Neuron (in vitro differentiated cells): ENCODE data around the gene CCDC142.
"Not testable (repeated sequence)": the region's sequence is repeated elsewhere in the genome, so short reads cannot be mapped to it uniquely, and the experiment has no call there.

Experiments used
- H2AFZ ChIP-seq: one replicate; pipeline ENCODE4 v1.6.1; 2013; ENCODE audit warnings: low read depth, mild to moderate bottlenecking, inconsistent platforms, low read length, moderate library complexity
- H3K27me3 ChIP-seq: one replicate; pipeline ENCODE4 v1.6.1; 2013; ENCODE audit warnings: low read length; ENCODE audit not compliant: insufficient read depth
- H3K36me3 ChIP-seq: one replicate; pipeline ENCODE4 v1.6.1; 2013; ENCODE audit warnings: low read length; ENCODE audit not compliant: insufficient read depth
- H3K4me1 ChIP-seq: one replicate; pipeline ENCODE4 v1.6.1; 2013; ENCODE audit warnings: low read length; ENCODE audit not compliant: insufficient read depth
- H3K4me3 ChIP-seq: 2 replicates; pipeline ENCODE4 v1.5.1; 2013; ENCODE audit warnings: mild to moderate bottlenecking, low read length, moderate library complexity
- H3K9me3 ChIP-seq: one replicate; pipeline ENCODE4 v1.6.1; 2013; ENCODE audit warnings: low read length

CCDC142 gene

DNA sequence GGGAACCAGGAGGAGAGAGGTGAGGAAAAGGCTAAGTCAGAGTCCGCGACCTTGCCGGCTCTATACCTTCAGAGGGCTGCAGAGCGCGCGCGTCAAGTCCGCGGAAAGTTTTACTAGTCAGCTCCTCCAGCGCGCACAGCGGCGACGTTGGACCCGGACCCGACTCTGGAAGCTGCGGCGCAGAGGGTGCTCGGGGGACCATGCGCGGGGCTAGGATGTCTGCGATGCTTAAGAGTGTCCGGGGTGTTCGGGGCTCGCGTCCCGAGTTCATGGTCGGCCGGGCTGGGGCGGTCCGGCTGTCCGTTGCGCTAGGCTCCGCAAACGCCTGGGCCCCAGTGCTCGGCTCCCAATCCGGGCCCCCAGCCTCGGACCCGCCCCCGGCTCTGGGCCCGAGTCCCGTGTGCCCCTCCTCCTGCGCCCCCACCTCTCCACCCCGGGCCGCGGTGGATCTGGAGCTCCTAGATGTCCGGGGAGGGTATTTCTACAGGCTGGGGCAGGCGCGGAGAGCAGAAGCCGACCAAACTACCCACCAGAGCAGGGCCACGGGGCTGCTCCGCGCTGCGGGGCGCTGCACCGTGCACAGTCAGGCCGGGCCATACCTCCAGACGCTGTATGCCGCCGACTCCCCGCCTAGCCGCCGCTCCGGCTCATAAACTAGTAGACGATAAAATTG lies 16.6 kb upstream of the CCDC142 start, which contains the start of gene LBX2:
TSS of gene LBX2 (minus strand) at position 337 of the 673 bp plus-strand sequence. CDS start at position 271, 66 bp downstream.
- Histone ChIP-seq H3K4me3 (peak within 1 kb of the TSS; percentile 36), H3K9me3 (peaks cover 2% of the 10 kb centered on the region), H3K27me3 (peaks cover 83% of the 10 kb centered on the region), H3K36me3 (peaks cover 2% of the 10 kb centered on the region), H3K4me1 (peaks cover 24% of the 10 kb centered on the region), H2AFZ (peak within 1 kb of the TSS; percentile 64)

DNA sequence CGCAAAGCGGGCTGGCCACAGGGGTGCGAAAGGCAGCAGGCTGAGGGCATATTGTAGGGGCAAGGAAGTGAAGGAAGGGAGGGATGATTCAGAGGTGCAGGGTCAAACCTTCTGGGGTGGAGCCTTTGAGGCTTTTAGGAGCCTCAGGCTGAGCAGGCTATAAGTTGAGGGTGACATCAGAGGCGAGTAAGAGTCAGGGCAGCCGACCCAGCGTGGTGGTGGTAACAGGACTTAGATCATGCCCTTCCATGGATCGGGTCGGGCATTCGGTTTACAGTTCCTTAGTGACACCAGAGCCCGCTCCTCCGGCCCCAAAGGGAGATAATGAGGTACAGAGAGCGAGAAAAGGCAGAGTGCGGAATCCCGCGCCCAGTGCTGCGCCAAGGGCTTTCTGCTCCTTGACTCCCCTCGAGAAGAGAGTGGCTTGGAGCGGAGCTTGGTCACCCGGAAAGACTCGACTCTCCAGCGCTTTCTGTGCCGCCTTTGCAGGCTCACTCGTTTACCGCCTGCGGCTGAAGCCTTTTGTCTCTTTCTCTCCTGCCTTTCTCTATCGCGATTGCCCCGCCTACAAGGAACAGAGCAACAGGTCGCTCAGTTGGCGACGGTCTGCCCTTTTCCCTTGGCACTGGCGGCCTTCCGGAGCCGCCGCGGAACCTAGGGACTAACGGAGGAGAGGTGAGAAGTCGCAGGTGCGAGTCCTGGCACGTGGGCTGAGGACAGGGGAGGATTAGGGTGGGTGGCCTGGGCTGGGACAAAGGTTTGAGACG lies 15.9 kb upstream of the CCDC142 start:
- H3K4me1 ChIP-seq = peaks cover 24% of the 10 kb centered on the region
- H2AFZ ChIP-seq = peak overlapping the region; percentile 64
- peaks cover 76% of the 10 kb centered on the region for H3K27me3 ChIP-seq
- H3K4me3 ChIP-seq = peak overlapping the region; percentile 36
- H3K36me3 ChIP-seq = peaks cover 9% of the 10 kb centered on the region
- H3K9me3 ChIP-seq = peaks cover 2% of the 10 kb centered on the region

DNA sequence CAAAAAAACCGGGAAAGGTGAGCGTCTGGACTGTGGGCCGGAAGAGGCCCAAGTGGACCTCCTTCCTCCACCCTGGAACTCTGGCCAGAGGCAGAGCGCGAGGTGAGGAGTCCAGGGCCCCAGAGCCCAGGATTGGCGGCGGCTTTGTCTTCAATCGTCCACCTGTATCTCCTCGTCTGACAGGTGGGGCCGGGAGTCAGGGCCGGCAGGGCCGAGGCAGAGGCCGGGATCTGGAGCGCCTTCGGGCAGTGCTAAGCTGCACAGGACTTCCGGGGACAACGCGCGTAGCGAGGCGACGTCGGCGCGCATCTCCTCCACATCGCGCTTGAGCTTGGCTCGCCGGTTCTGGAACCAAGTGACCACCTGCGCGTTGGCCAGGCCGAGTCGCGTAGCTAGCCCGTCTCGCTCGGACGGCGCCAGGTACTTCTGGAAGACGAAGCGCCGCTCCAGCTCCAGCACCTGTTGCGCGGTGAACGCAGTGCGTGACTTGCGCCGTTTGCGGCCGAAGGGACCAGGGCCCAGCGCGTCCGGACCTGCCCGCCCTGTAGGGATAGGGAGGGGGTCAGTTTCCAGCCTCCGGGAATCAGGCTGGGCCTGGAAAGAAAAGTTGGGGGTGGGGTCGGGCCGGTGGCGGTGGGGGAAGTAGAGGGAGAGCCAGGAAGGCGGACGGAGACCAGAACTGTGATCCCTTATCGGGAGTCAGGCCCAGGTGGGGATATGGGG lies 15.1 kb upstream of the CCDC142 start:
- Histone ChIP-seq H3K4me3 (peak overlapping the region; percentile 36), H3K36me3 (peaks cover 16% of the 10 kb centered on the region)

DNA sequence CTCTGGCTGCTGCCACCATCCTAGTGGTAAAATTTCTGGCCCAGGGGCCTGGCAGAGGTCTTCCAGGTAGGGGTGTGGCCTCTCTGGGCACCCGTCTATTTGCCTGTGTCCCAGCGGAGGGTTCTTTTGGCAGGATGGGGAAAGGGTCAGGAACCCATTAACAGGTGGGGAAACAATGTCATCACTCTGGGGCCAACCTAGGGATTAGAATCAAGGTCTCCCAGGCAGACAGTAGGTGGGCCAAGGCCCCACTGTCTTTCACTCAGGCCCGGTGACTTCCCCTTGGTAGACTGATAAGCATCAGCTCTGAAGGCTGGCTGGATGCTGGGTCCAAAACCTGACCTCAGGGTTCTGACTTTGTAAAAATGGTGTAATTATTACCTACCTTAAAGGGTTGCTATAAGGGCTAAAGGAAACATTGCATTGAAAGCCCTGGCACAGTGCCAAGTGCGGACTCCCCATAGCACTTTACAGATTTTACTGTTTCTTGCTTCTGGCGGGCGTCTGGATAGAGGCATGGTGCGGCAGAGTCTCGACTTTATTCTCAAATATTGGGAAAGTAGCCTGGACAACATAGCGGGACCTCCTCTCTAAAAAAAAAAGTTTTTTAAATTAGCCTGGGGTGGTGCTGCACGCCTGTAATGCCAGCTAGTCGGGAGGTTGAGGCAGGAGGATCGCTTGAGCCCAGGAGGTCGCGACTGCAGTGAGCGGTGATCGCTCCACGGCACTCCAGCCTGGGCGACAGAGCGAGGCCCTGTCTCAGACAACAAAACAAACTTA lies 14.4 kb upstream of the CCDC142 start:
- Histone ChIP-seq H3K27me3 (peaks cover 61% of the 10 kb centered on the region), H3K4me3 (no peak overlapping the region), H3K36me3 (peaks cover 24% of the 10 kb centered on the region), H3K9me3 (no peaks in the 10 kb centered on the region), H3K4me1 (peaks cover 24% of the 10 kb centered on the region), H2AFZ (no peak overlapping the region)

More for the DNA sequence above, 15.1 kb upstream of the CCDC142 start:
- H3K9me3 ChIP-seq = peaks cover 2% of the 10 kb centered on the region
- H3K27me3 ChIP-seq = peaks cover 69% of the 10 kb centered on the region
- no peak overlapping the region for H2AFZ ChIP-seq
- peaks cover 24% of the 10 kb centered on the region for H3K4me1 ChIP-seq

DNA sequence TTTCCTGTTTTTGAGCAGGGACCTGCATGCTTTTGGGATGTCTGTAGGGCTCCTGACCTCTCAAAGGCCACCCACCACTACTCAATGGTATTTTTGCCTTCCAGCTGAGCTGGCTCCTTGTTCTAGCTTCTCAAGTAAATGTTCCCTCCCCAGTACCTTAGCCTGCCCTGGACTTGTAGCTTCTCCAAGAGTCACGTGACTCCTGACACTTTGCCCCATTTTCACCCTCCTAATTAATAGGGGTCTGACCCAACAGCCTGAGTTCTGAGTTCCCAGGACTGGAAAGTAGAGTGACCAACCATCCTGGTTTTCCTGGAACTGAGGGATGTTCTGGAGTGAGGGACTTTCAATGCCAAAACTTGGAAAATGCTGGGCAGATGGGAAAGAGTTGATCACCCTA lies 12.6 kb upstream of the CCDC142 start:
- peaks cover 41% of the 10 kb centered on the region for H3K36me3 ChIP-seq
- H3K9me3 ChIP-seq = no peaks in the 10 kb centered on the region
- H3K27me3 ChIP-seq = peaks cover 44% of the 10 kb centered on the region
- no peak overlapping the region for H2AFZ ChIP-seq
- H3K4me3 ChIP-seq = no peak overlapping the region
- peaks cover 24% of the 10 kb centered on the region for H3K4me1 ChIP-seq

DNA sequence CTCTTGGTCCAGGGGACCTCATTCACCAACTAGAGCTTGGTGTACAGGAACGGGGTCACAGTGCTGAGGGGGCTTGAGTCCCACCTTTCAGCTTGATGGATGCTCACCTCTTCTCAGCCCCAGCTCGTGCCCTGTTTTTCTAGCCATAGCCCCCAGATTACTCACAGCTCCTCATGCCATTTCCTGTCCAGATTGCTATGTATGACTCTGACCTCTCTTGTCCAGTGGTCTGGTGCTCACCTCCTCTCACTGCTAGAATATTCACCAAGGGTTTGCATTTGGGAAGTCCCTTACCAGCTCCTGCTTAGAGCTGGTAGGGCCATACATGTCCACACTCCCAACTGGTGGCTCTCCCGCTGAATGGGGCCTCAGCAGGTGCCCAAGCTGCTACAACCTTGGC lies 10.7 kb upstream of the CCDC142 start:
- no peaks in the 10 kb centered on the region for H3K9me3 ChIP-seq
- H3K4me1 ChIP-seq = peaks cover 10% of the 10 kb centered on the region
- peaks cover 25% of the 10 kb centered on the region for H3K27me3 ChIP-seq
- peaks cover 49% of the 10 kb centered on the region for H3K36me3 ChIP-seq
- H3K4me3 ChIP-seq = no peak overlapping the region
- no peak overlapping the region for H2AFZ ChIP-seq

DNA sequence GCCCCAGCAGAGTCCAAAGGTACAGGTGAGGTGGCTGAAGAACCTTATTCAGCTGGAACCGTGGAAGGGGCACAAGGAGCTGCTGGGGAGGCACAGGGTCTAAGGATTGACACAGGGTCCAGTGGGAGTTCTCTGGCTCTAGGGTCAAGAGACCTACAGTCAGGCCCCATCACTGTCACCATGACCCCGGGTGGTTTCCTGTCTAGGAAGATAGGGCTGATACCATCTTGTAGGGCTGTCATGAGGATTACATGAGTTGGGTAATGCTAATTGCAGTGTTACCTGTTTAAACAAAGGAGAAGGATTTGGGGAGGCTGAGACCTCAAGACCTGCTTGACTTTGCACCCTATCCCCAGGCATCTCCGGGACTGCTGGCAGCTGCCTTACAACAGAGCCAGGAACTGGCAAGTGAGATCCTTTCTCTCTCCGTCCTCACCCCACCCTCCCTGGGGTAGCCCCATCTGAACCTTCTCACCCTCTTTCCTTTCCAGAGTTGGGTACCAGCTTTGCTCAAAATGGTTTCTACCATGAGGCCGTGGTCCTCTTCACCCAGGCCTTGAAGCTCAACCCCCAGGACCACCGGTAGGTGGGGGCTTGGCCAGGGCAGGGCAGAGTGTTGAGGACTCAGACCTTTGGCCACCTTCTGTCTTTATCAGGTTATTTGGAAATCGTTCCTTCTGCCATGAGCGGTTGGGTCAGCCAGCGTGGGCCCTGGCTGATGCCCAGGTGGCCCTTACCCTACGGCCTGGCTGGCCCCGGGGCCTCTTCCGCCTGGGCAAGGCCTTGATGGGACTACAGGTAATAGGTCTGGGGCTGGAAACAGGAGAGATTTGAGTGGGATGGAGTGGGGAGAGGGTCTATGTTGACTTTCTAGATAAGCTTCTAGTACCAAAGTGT lies 9.1 kb upstream of the CCDC142 start:
- H3K36me3 ChIP-seq = peaks cover 49% of the 10 kb centered on the region

DNA sequence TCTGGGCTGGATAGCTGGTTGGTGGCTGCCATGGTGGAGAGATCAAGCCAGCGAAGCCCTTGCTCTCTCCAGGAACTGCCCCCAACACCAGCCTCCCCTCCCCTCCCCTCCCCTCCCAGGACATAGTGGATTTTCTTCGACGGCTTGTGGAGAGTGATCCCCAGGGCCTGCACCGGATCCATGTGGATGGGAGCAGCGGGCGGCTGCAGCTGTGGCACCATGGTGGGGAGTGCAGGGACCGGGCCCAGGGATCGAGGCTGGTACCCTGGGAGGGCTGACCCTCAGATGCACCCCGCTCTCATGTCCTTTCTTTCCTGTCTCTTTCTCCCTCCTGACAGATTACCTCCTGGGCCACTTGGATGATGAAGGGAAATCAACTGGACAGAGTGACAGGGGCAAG lies 7.1 kb upstream of the CCDC142 start:
- H3K27me3 ChIP-seq = no peaks in the 10 kb centered on the region
- H2AFZ ChIP-seq = no peak overlapping the region
- H3K9me3 ChIP-seq = no peaks in the 10 kb centered on the region
- H3K36me3 ChIP-seq = peaks cover 51% of the 10 kb centered on the region
- H3K4me1 ChIP-seq = no peaks in the 10 kb centered on the region
- no peak overlapping the region for H3K4me3 ChIP-seq

More for the DNA sequence above, 9.1 kb upstream of the CCDC142 start:
- Histone ChIP-seq H3K9me3 (no peaks in the 10 kb centered on the region), H3K27me3 (peaks cover 8% of the 10 kb centered on the region), H3K4me1 (no peaks in the 10 kb centered on the region), H2AFZ (no peak overlapping the region), H3K4me3 (no peak overlapping the region)

DNA sequence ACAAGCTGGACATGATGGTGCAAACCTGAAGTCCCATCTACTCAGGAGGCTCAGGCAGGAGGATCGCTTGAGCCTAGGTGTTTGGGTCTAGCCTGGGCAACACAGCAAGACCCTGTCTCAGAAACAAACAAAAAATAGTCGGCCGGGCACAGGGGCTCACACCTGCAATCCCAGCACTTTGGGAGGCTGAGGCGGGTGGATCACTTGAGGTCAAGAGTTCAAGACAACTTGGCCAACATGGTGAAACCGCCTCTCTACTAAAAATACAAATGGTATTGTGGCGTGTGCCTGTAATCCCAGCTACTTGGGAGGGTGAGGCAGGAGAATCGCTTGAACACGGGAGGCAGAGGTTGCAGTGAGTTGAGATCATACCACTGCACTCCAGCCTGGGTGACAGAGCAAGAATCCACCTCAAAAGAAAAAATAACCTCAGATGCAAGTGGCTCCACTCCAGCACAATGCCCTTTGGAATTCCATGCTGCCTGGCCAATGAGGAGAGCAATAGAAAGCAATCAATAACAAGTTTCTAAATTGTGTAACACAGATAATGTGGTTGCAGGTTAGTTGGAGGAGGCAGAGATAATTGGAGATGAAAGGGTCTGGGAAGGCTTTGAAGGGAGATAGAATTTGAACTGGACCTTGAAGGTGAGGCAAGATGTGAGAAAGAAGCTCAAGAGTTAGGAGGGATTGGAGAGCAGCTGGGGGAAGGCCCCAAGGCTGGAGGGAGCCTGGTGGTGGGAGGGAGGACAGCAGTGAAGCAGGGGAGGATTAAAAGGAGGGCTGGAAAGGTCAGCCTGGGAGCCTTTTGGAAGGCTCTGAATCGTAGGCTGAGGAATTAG lies 6.1 kb upstream of the CCDC142 start:
- no peak overlapping the region for H2AFZ ChIP-seq
- H3K27me3 ChIP-seq = no peaks in the 10 kb centered on the region
- no peaks in the 10 kb centered on the region for H3K9me3 ChIP-seq
- H3K4me1 ChIP-seq = no peaks in the 10 kb centered on the region
- H3K4me3 ChIP-seq = no peak overlapping the region
- peaks cover 44% of the 10 kb centered on the region for H3K36me3 ChIP-seq

DNA sequence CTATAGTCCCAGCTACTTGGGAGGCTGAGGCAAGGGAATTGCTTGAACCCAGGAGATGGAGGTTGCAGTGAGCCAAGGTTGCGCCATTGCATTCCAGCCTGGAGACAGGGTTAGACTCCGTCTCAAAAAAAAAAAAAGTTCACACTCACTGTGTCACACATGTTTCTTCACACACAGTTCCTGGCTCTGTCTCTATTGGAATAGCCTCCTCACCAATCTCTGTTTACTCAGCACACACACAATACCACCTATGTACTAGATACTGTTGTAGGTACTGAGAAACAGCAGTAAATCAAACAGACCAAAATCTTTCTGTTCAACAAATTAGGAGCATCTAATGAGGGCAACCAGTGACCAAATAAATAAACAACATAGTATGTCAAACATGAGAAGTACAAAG lies 3.3 kb upstream of the CCDC142 start:
- H3K4me1 ChIP-seq = peaks cover 9% of the 10 kb centered on the region
- peaks cover 20% of the 10 kb centered on the region for H3K36me3 ChIP-seq
- no peaks in the 10 kb centered on the region for H3K27me3 ChIP-seq
- H2AFZ ChIP-seq = no peak overlapping the region
- no peaks in the 10 kb centered on the region for H3K9me3 ChIP-seq
- no peak overlapping the region for H3K4me3 ChIP-seq

DNA sequence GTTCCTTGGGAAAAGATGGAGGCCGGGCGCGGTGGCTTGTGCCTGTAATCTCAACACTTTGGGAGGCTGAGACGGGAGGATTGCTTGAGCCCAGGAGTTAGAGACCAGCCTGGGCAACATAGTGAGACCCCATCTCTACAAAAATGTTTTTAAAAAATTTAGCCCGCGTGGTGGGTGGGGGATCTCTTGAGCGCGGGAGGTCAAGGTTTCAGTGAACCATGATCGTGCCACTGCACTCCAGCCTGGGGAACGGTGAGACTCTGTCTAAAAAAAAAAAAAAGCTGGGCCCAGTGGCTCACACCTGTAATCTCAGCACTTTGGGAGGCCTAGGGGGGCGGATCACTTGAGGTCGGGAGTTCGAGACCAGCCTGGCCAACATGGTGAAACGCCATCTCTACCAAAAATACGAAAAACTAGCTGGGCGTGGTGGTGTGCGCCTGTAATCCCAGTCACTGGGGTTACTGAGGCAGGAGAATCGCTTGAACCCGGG lies 922 bp upstream of the CCDC142 start:
- peaks cover 16% of the 10 kb centered on the region for H3K4me1 ChIP-seq
- not testable (repeated sequence) for H2AFZ ChIP-seq, H3K9me3 ChIP-seq, H3K27me3 ChIP-seq
- peak overlapping the region; percentile 97 for H3K4me3 ChIP-seq
- peaks cover 21% of the 10 kb centered on the region for H3K36me3 ChIP-seq
